Stomach (tissue), 9 donors: ENCODE measurements around the gene DCDC2. TPM values are rescaled to one million over a fixed set of nuclear protein-coding genes. Genes with fewer than 3 reads are reported as not detected.
"Not testable (repeated sequence)": the region's sequence is repeated elsewhere in the genome, so short reads cannot be mapped to it uniquely, and the experiment has no call there.

ENCODE experiments used
- DNase-seq, 2 donors: peaks; one replicate each; pipeline versions ENCODE4 v3.0.0 to v3.0.0-alpha.2; 2013 to 2019
- H3K27ac ChIP-seq, 5 donors: fragments of 200-600 bp in 4 of 5; sonication (generic) in 4 of 5; one replicate each; pipeline ENCODE4 v1.5.1; 2013 to 2019; ENCODE audit warnings: mild to moderate bottlenecking in 1 of 5, moderate library complexity in 1 of 5
- H3K27me3 ChIP-seq, 3 donors: fragments of 200-600 bp; sonication (generic); one replicate each; pipeline ENCODE4 v1.5.1; 2017 to 2019; ENCODE audit warnings: mixed run types in 1 of 3
- H3K36me3 ChIP-seq, 4 donors: fragments of 200-600 bp; sonication (generic); 1 replicate in 3 of 4; 2 replicates in 1 of 4; pipeline ENCODE4 v1.5.1; 2016 to 2019
- H3K4me1 ChIP-seq, 4 donors: fragments of 200-600 bp; sonication (generic); one replicate each; pipeline ENCODE4 v1.5.1; 2016 to 2019
- H3K4me3 ChIP-seq, 4 donors: fragments of 200-600 bp; sonication (generic) in 3 of 4; one replicate each; pipeline ENCODE4 v1.5.1; 2016 to 2019; ENCODE audit warnings: mild to moderate bottlenecking in 1 of 4
- H3K9me3 ChIP-seq, 4 donors: fragments of 200-600 bp; sonication (generic); one replicate each; pipeline ENCODE4 v1.5.1; 2016 to 2019
- EP300 ChIP-seq: sonication (generic); formaldehyde crosslinking; IDR thresholded peaks from one replicate; pipeline ENCODE4 v1.6.1; 2017; ENCODE audit warnings: antibody characterized with exemption
- POLR2A ChIP-seq, 4 donors: fragments of 450-650 bp; IDR thresholded peaks; one replicate each; pipeline ENCODE4 v1.6.1; 2016; ENCODE audit warnings: antibody characterized with exemption in 4 of 4, control low read depth in 2 of 4, mild to moderate bottlenecking in 1 of 4, moderate library complexity in 1 of 4
- POLR2AphosphoS5 ChIP-seq, 3 donors: sonication (generic); formaldehyde crosslinking; IDR thresholded peaks; one replicate each; pipeline ENCODE4 v1.6.1; 2016; ENCODE audit warnings: antibody characterized with exemption in 3 of 3
- WGBS, 5 donors: extraction: QIAGEN DNeasy Blood & Tissue Kit in 3 of 5; methylation state at CpG; one replicate each; pipeline versions ENCODE4 v1.1.5 to v1.1.7; 2013 to 2018; 5-methylcytosine and 5-hydroxymethylcytosine counted together
- intact Hi-C: fragments of 100-400 bp; cut with DNase I; formaldehyde crosslinking; loops from one replicate; pipeline ENCODE4 v1.15.1; 2023; ENCODE audit warnings: low total_unique reads
- polyA plus RNA-seq, 3 donors: library from polyadenylated mRNA; stranded (reverse); fragments of 200-250 nt; gene quantifications; one replicate each; pipeline ENCODE4 v1.2.3, GENCODE V29; 2013
- total RNA-seq, 5 donors: library from RNA; depleted of rRNA; stranded (reverse); fragments of >200 nt; gene quantifications; one replicate each; pipeline versions ENCODE4 v1.1.0 to v1.2.3, GENCODE V29; 2014 to 2016
- TF ChIP-seq, protein P1 (sequence below), 7 experiments: fragments of 450-650 bp in 4 of 7; fragments of 200-600 bp in 3 of 7; sonication (generic) in 3 of 7; IDR thresholded peaks; one replicate each; pipeline ENCODE4 v1.5.1; 2016 to 2019; ENCODE audit warnings: antibody characterized with exemption in 7 of 7, control low read depth in 2 of 7, mild to moderate bottlenecking in 1 of 7
- donor health status: healthy with polysubstance abuse.
- donor health status: Bipolar disorder and iron deficiency.
- donor health status: healthy.

The DCDC2 gene
- total and polyA plus RNA-seq, 8 donors = under 0.01 to 2.8 (median 1.4) TPM

DNA sequence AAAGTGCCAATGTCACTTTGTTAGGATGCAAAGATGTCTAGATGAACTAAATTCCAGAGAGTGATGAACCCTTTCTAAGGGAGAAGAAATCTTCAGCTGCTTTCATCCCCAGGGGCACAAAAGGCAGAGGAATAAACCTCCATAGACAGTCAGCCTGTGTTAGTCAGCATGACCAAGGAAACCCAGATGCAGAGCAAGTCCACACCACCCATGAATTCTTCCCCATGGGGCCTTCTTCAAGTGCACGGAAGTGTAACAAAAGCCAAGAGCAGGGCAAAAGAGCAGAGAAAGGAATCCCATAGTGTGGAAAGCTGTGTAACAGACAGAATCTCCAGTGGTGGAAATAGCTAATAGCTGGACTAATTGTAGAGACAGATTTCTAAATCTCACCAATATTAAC, 50.0 kb downstream of the DCDC2 start:
- no peaks in the 10 kb centered on the region for H3K36me3 ChIP-seq
- DNase-seq = no peak
- 43 to 62% (median 62%) methylated on average over 1 of the region's 1 CpG for WGBS, 5 donors
- no peaks in the 10 kb centered on the region for H3K4me1 ChIP-seq
- no peaks in the 10 kb centered on the region for H3K27me3 ChIP-seq
- no peak overlapping the region for H3K4me3 ChIP-seq
- intact Hi-C loops = no loop called here
- H3K9me3 ChIP-seq = peaks cover 5 to 10% (median 8%) of the 10 kb centered on the region in 4 donors
- TF ChIP-seq EP300 = no peak
- TF ChIP-seq, protein P1, sequence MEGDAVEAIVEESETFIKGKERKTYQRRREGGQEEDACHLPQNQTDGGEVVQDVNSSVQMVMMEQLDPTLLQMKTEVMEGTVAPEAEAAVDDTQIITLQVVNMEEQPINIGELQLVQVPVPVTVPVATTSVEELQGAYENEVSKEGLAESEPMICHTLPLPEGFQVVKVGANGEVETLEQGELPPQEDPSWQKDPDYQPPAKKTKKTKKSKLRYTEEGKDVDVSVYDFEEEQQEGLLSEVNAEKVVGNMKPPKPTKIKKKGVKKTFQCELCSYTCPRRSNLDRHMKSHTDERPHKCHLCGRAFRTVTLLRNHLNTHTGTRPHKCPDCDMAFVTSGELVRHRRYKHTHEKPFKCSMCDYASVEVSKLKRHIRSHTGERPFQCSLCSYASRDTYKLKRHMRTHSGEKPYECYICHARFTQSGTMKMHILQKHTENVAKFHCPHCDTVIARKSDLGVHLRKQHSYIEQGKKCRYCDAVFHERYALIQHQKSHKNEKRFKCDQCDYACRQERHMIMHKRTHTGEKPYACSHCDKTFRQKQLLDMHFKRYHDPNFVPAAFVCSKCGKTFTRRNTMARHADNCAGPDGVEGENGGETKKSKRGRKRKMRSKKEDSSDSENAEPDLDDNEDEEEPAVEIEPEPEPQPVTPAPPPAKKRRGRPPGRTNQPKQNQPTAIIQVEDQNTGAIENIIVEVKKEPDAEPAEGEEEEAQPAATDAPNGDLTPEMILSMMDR (IDR thresholded peaks at IDR 0.05) = no peak
- no peak for TF ChIP-seq POLR2AphosphoS5 (IDR thresholded peaks at IDR 0.05)
- no peak for TF ChIP-seq POLR2A (IDR thresholded peaks at IDR 0.05)
- H3K27ac ChIP-seq = no peak overlapping the region

DNA sequence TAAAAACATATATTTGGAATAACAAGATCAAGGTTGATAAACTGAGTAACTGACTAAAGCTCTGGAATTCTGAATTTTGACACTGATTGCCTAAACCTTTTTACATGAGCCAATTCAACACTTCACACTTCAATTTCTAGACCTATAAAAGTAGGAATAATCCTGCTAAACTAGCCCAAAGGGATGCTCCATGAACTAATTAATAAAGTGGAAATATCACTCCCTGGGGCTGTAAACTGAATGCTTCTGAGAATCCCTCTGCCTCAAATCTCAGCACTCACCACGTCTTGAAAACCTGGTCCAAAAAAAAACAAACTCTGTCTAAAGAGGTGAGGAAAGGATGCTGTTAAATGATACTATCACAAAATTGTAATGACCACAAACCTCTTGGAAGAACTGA, 50.9 kb downstream of the DCDC2 start:
- Histone ChIP-seq H3K36me3 (no peaks in the 10 kb centered on the region), H3K27me3 (no peaks in the 10 kb centered on the region), H3K27ac (no peak overlapping the region), H3K9me3 (peaks cover 5 to 9% (median 7%) of the 10 kb centered on the region in 4 donors), H3K4me1 (no peaks in the 10 kb centered on the region), H3K4me3 (no peak overlapping the region)
- DNase-seq = no peak
- WGBS, 5 donors = 62 to 86% (median 62%) methylated on average over 1 of the region's 1 CpG
- TF ChIP-seq, protein P1 (IDR thresholded peaks at IDR 0.05) = no peak
- TF ChIP-seq POLR2AphosphoS5 (IDR thresholded peaks at IDR 0.05) = no peak
- TF ChIP-seq POLR2A (IDR thresholded peaks at IDR 0.05) = no peak
- no peak for TF ChIP-seq EP300
- intact Hi-C loops = no loop called here

DNA sequence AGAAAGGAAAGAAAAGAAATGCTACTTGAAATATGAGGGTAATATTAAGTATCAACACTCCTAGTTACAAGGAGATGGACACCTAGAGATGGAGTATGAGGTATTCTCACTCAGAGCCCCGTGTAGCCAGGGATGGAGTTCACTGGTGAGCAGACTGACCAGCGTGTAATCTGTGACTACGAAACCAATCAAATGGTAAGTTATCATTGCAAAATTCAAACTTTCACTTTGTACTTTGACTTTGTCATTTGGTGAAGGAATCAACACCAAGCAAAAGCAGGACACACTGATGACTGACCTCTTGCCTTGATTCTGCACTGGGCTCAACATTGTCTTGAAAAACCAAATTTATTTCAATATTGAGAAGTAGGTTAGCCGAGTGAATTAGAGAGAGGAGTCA, 51.8 kb downstream of the DCDC2 start:
- no peak for DNase-seq
- intact Hi-C loops = no loop called here
- H3K27me3 ChIP-seq = no peaks in the 10 kb centered on the region
- no peak overlapping the region for H3K27ac ChIP-seq
- no peaks in the 10 kb centered on the region for H3K36me3 ChIP-seq
- WGBS, 5 donors = 80 to 95% (median 92%) methylated on average over 4 of the region's 4 CpGs
- H3K4me3 ChIP-seq = no peak overlapping the region
- no peak for TF ChIP-seq EP300
- TF ChIP-seq, protein P1 (IDR thresholded peaks at IDR 0.05) = no peak
- no peak for TF ChIP-seq POLR2AphosphoS5 (IDR thresholded peaks at IDR 0.05)
- TF ChIP-seq POLR2A (IDR thresholded peaks at IDR 0.05) = no peak
- no peaks in the 10 kb centered on the region for H3K4me1 ChIP-seq
- H3K9me3 ChIP-seq = peaks cover 0 to 7% (median 2%) of the 10 kb centered on the region in 4 donors

DNA sequence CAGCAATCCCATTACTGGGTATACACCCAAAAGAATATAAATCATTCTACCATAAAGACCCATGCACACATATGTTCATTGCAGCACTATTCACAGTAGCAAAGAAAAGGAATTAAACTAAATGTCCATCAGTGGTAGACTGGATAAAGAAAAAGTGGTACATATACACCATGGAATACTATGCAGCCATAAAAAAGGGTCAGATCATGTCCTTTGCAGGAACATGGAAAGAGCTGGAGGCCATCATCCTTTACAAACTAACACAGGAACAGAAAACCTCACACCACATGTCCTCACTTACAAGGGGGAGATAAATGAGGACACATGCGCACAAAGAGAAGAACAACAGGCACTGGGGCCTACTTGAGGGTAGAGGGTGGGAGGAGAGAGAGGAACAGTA, 60.9 kb downstream of the DCDC2 start:
- intact Hi-C loops = no loop called here
- no peak overlapping the region for H3K27ac ChIP-seq
- H3K27me3 ChIP-seq = no peaks in the 10 kb centered on the region
- TF ChIP-seq EP300 (no peak), POLR2AphosphoS5 (IDR thresholded peaks at IDR 0.05) (no peak), POLR2A (IDR thresholded peaks at IDR 0.05) (no peak)
- TF ChIP-seq, protein P1 (IDR thresholded peaks at IDR 0.05) = no peak
- no peaks in the 10 kb centered on the region for H3K4me1 ChIP-seq
- 51 to 100% (median 95%) methylated on average over 1 of the region's 1 CpG for WGBS, 5 donors
- DNase-seq = no peak
- no peaks in the 10 kb centered on the region for H3K36me3 ChIP-seq
- H3K4me3 ChIP-seq = no peak overlapping the region
- peaks cover 0 to 14% (median 6%) of the 10 kb centered on the region in 4 donors for H3K9me3 ChIP-seq

DNA sequence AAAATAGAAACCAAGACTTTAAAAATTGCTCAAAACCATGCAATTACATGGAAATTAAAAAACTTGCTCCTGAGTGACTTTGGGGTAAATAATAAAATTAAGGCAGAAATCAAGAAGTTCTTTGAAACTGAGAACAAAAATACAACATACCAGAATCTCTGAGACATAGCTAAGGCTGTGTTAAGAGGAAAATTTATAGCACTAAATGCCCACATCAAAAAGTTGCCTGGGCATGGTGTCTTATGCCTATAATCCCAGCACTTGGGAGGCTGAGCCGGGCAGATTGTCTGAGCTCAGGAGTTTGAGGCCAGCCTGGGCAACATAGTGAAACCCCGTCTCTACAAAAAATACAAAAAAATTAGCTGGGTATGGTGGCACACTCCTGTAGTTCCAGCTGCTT, 64.0 kb downstream of the DCDC2 start:
- H3K27ac ChIP-seq, H3K4me3 ChIP-seq, intact Hi-C loops, DNase-seq, H3K27me3 ChIP-seq, H3K36me3 ChIP-seq, H3K4me1 ChIP-seq: not testable (repeated sequence)
- WGBS, 5 donors = 87 to 99% (median 95%) methylated on average over 2 of the region's 2 CpGs
- peaks cover 0 to 14% (median 6%) of the 10 kb centered on the region in 4 donors for H3K9me3 ChIP-seq
